Smooth muscle cell (in vitro differentiated cells): ENCODE measurements around the gene UBAP2. TPM values are rescaled to one million over a fixed set of nuclear protein-coding genes. Genes with fewer than 3 reads are reported as not detected.
"Not testable (repeated sequence)": the region's sequence is repeated elsewhere in the genome, so short reads cannot be mapped to it uniquely, and the experiment has no call there.

ENCODE experiments used
- DNase-seq: peaks from one replicate; lab custom pipeline; 2025; ENCODE audit not compliant: unreplicated experiment; lab: John Stamatoyannopoulos, UW
- H2AFZ ChIP-seq: fragments of 200-600 bp; sonication (generic); 2 replicates; pipeline ENCODE4 v1.6.0; 2016; ENCODE audit warnings: antibody characterized with exemption, low read depth, mild to moderate bottlenecking
- H3F3A ChIP-seq: fragments of 200-600 bp; sonication (generic); 2 replicates; pipeline ENCODE4 v1.6.0; 2017; ENCODE audit warnings: antibody characterized with exemption, low read depth
- H3K27ac ChIP-seq: fragments of 200-600 bp; sonication (generic); 2 replicates; pipeline ENCODE4 v1.5.1; 2016; ENCODE audit warnings: low read depth, mild to moderate bottlenecking
- H3K27me3 ChIP-seq: fragments of 200-600 bp; sonication (generic); 2 replicates; pipeline ENCODE4 v1.6.1; 2016; ENCODE audit warnings: low read depth, mild to moderate bottlenecking
- H3K36me3 ChIP-seq: fragments of 200-600 bp; sonication (generic); 2 replicates; pipeline ENCODE4 v1.5.1; 2016; ENCODE audit warnings: low read depth
- H3K4me1 ChIP-seq: fragments of 200-600 bp; sonication (generic); 2 replicates; pipeline ENCODE4 v1.5.1; 2016; ENCODE audit warnings: low read depth
- H3K4me2 ChIP-seq: fragments of 200-600 bp; sonication (generic); 2 replicates; pipeline ENCODE4 v1.6.0; 2016; ENCODE audit warnings: mild to moderate bottlenecking
- H3K4me3 ChIP-seq: fragments of 200-600 bp; sonication (generic); 2 replicates; pipeline ENCODE4 v1.5.1; 2016; ENCODE audit warnings: mild to moderate bottlenecking
- H3K79me2 ChIP-seq: fragments of 200-600 bp; sonication (generic); 2 replicates; pipeline ENCODE4 v1.6.0; 2016; ENCODE audit warnings: low read depth, mild to moderate bottlenecking
- H3K9ac ChIP-seq: fragments of 200-600 bp; sonication (generic); 2 replicates; pipeline ENCODE4 v1.6.0; 2016; ENCODE audit warnings: low read depth
- H3K9me3 ChIP-seq: fragments of 200-600 bp; sonication (generic); replicated peaks from 2 replicates; pipeline ENCODE4 v1.5.1; 2016; ENCODE audit warnings: low read depth
- H4K20me1 ChIP-seq: fragments of 200-600 bp; sonication (generic); 2 replicates; pipeline ENCODE4 v1.6.0; 2016; ENCODE audit warnings: low read depth
- WGBS: methylation state at CpG from one replicate; pipeline ENCODE4 v1.1.7; 2016; ENCODE audit warnings: low lambda C conversion rate; 5-methylcytosine and 5-hydroxymethylcytosine counted together
- polyA plus RNA-seq: library from polyadenylated mRNA; unstranded; fragments of >200 nt; fragmentation: Nextera tagmentation; extraction: Ambion mirVana; gene quantifications from 2 replicates; pipeline ENCODE4 v1.2.1, GENCODE V29; 2016
- total RNA-seq: library from RNA; depleted of rRNA; stranded (reverse); fragments of >200 nt; gene quantifications from 2 replicates; pipeline ENCODE4 v1.2.3, GENCODE V29; 2014
- TF ChIP-seq, protein P1 (sequence below): fragments of 200-600 bp; sonication (generic); IDR thresholded peaks from 2 replicates; pipeline ENCODE4 v1.5.1; 2017; ENCODE audit warnings: borderline replicate concordance, mild to moderate bottlenecking, antibody characterized with exemption; ENCODE audit not compliant: insufficient read depth, poor library complexity, severe bottlenecking

The UBAP2 gene
- total and polyA plus RNA-seq, 2 experiments from 2014 or later = 19.5 to 20.4 TPM

DNA sequence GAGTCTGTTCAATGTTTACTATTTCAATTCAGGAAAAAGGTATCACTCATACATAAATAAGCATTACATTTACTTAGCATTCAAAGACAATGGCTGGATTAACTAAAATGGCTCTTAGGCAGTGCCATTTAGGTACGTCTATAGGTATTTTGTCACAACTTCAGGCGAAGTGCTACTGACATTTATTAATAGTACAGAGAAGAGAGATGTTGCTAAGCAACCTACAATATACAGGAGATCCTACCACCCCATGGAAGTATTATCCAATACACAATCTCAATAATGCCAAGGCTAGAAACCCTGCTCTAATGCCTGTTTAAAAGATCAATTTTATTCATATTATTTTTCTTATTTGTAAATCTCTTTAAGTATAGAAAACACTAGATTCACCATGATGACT is 76.0 kb downstream of the UBAP2 start:
- 91% methylated on average over 2 of the region's 2 CpGs for WGBS
- H3K27me3 ChIP-seq = no peaks in the 10 kb centered on the region
- H3K4me2 ChIP-seq = no peak overlapping the region
- H3K9me3 ChIP-seq = no peaks in the 10 kb centered on the region
- peaks cover 5% of the 10 kb centered on the region for H3K4me1 ChIP-seq
- H3K36me3 ChIP-seq = peaks cover 7% of the 10 kb centered on the region
- H3K4me3 ChIP-seq = no peak overlapping the region
- H3K27ac ChIP-seq = no peak overlapping the region
- TF ChIP-seq, protein P1, sequence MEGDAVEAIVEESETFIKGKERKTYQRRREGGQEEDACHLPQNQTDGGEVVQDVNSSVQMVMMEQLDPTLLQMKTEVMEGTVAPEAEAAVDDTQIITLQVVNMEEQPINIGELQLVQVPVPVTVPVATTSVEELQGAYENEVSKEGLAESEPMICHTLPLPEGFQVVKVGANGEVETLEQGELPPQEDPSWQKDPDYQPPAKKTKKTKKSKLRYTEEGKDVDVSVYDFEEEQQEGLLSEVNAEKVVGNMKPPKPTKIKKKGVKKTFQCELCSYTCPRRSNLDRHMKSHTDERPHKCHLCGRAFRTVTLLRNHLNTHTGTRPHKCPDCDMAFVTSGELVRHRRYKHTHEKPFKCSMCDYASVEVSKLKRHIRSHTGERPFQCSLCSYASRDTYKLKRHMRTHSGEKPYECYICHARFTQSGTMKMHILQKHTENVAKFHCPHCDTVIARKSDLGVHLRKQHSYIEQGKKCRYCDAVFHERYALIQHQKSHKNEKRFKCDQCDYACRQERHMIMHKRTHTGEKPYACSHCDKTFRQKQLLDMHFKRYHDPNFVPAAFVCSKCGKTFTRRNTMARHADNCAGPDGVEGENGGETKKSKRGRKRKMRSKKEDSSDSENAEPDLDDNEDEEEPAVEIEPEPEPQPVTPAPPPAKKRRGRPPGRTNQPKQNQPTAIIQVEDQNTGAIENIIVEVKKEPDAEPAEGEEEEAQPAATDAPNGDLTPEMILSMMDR = no peak
- peaks cover 7% of the 10 kb centered on the region for H4K20me1 ChIP-seq
- DNase-seq = no peak
- H3K79me2 ChIP-seq = no peaks in the 10 kb centered on the region
- no peaks in the 10 kb centered on the region for H3F3A ChIP-seq
- H3K9ac ChIP-seq = no peak overlapping the region
- H2AFZ ChIP-seq = no peak overlapping the region

DNA sequence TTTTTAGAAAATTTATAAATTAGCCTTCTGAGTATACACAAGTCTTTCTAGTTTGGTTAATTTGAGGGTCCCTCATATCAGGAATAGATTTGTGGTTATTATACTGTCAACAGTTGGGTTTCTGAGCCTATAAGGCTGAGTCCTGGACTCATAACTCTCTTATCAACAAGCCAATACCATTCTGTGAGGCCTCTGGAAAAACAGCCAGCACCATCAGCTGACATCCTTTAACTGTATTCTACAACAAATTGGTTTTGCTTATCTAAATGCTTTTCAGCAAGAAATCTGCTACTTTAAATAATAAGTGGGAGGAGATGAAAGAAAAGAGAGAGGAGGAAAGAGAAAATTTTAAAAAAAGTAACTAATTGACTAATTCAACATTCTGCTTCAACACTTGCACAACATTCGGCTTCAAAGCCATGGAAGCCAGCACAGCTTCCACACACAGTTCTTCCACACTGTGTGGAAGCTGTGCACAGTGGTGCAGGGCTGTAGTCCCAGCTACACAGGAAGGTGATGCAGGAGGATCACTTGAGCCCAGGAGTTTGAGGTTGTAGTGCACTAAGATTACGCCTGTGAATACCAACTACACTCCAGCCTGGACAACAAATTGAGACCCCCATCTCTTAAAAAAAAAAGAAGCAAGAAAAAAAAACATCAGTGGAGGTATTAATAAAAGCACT is 84.5 kb downstream of the UBAP2 start:
- no peak for DNase-seq
- Histone ChIP-seq H3K4me1 (no peaks in the 10 kb centered on the region), H3K9me3 (no peaks in the 10 kb centered on the region), H3K9ac (no peak overlapping the region), H3K4me2 (no peak overlapping the region), H2AFZ (no peak overlapping the region), H3K27ac (no peak overlapping the region), H3F3A (no peaks in the 10 kb centered on the region), H3K27me3 (no peaks in the 10 kb centered on the region), H3K4me3 (no peak overlapping the region), H3K79me2 (no peaks in the 10 kb centered on the region), H3K36me3 (peaks cover 5% of the 10 kb centered on the region), H4K20me1 (peaks cover 4% of the 10 kb centered on the region)
- 98% methylated on average over 2 of the region's 2 CpGs for WGBS
- TF ChIP-seq, protein P1 = no peak

DNA sequence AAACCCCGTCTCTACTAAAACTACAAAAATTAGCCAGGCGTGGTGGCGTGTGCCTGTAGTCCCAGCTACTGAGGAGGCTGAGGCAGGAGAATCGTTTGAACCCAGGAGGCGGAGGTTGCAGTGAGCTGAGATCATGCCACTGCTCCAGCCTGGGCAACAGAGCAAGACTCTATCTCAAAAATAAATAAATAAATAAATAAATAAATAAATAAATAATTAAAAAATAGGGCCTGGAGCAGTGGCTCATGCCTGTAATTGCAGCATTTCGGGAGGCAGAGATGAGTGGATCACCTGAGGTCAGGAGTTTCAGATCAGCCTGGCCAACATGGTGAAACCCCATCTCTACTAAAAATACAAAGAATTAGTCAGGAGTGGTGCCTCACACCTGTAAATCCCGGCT is 86.2 kb downstream of the UBAP2 start:
- not testable (repeated sequence) for H3K27ac ChIP-seq, H3K36me3 ChIP-seq, H2AFZ ChIP-seq, H3K4me2 ChIP-seq, H3K79me2 ChIP-seq, DNase-seq, H3K4me3 ChIP-seq, H4K20me1 ChIP-seq, H3F3A ChIP-seq, H3K9ac ChIP-seq, H3K9me3 ChIP-seq, H3K27me3 ChIP-seq, H3K4me1 ChIP-seq
- 91% methylated on average over 7 of the region's 7 CpGs for WGBS

DNA sequence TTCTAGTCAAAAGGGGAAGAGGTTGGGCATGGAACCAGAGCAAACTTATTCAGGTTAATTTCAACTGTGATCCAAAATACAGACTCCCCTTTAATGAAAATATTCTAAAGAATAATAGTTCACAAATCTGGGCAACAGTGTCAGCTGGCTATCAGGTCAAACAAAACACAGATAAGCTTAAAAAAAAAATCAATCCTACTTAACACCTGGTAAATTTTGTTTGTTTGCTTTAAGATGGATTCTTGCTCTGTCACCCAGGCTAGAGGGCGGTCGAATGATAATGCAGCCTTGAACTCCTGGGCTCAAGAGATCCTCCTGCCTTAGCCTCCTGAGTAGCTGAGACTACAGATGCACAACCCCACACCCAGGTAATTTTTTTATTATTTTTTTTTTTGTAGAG is 89.0 kb downstream of the UBAP2 start:
- Histone ChIP-seq H3K4me3 (no peak overlapping the region), H4K20me1 (no peaks in the 10 kb centered on the region), H3K9me3 (no peaks in the 10 kb centered on the region), H3K4me1 (no peaks in the 10 kb centered on the region), H2AFZ (no peak overlapping the region), H3K4me2 (no peak overlapping the region), H3F3A (no peaks in the 10 kb centered on the region), H3K27ac (no peak overlapping the region), H3K9ac (no peak overlapping the region), H3K79me2 (no peaks in the 10 kb centered on the region), H3K27me3 (no peaks in the 10 kb centered on the region), H3K36me3 (peaks cover 9% of the 10 kb centered on the region)
- DNase-seq = no peak
- 96% methylated on average over 2 of the region's 2 CpGs for WGBS
- TF ChIP-seq, protein P1 = no peak
